Fibroblast of lung (primary cell): ENCODE results near the gene ZSWIM4.
"Not testable (repeated sequence)": the region's sequence is repeated elsewhere in the genome, so short reads cannot be mapped to it uniquely, and the experiment has no call there.

Source experiments
- CTCF ChIP-seq, 2 donors: IDR thresholded peaks in 1 of 2; conservative IDR thresholded peaks in 1 of 2; 1 replicate in 1 of 2; 2 replicates in 1 of 2; pipeline ENCODE4 v1.5.1; 2011 to 2012; ENCODE audit warnings: low read length in 2 of 2, control low read depth in 1 of 2, inconsistent platforms in 1 of 2, low read depth in 1 of 2, mild to moderate bottlenecking in 1 of 2
- EZH2 ChIP-seq: IDR thresholded peaks from 2 replicates; pipeline ENCODE4 v1.5.1; 2012; ENCODE audit warnings: low read length, control low read depth, mild to moderate bottlenecking; ENCODE audit errors: missing control alignments

- TF ChIP-seq CTCF (conservative IDR thresholded peaks at IDR 0.05 in 1 of 2, IDR thresholded peaks at IDR 0.05 in 1 of 2; ENCODE audit: low read depth in 1 of 2, low read length in 2 of 2); EZH2: not testable (repeated sequence)
Measured at GRCh38 chr19:13753622-13754021, 41.6 kb upstream of the ZSWIM4 start.
